HG02588 (cell line): ENCODE results near the gene DMP1.

ENCODE experiments used
- ATAC-seq: cut with Tn5 transposase; IDR thresholded peaks from one replicate; pipeline ENCODE4 v1.9.1; 2021; ENCODE audit warnings: mild to moderate bottlenecking, moderate library complexity; ENCODE audit not compliant: unreplicated experiment

The DMP1 gene

GRCh38 chr4:87649980-87650379, at the start of gene DMP1:
TSS of gene DMP1 (plus strand) at chr4:87650280. CDS start at chr4:87656493, 6,213 bp downstream.
- ATAC-seq = no peak

GRCh38 chr4:87601361-87601760, 48.7 kb upstream of the DMP1 start:
- ATAC-seq = no peak

GRCh38 chr4:87608229-87608628, 41.9 kb upstream of the DMP1 start, which contains the start of gene DSPP:
TSS of gene DSPP (plus strand) at chr4:87608529. CDS start at chr4:87610909, 2,380 bp downstream.
- ATAC-seq = no peak

- ATAC-seq = no peak
These were observed 35.7 kb upstream of the DMP1 start for GRCh38 chr4:87614292-87614890.

- no peak for ATAC-seq
These were observed 33.8 kb upstream of the DMP1 start for GRCh38 chr4:87616268-87616667.

GRCh38 chr4:87620086-87620485, 30.0 kb upstream of the DMP1 start:
- no peak for ATAC-seq

- no peak for ATAC-seq
These were observed 29.6 kb upstream of the DMP1 start for GRCh38 chr4:87620491-87620890.

- no peak for ATAC-seq
These were observed 27.8 kb upstream of the DMP1 start for GRCh38 chr4:87622303-87622702.

- ATAC-seq = no peak
These were observed 25.4 kb upstream of the DMP1 start for GRCh38 chr4:87624698-87625097.

GRCh38 chr4:87631668-87632067, 18.4 kb upstream of the DMP1 start:
- ATAC-seq = no peak

GRCh38 chr4:87632469-87632868, 17.6 kb upstream of the DMP1 start:
- no peak for ATAC-seq

- ATAC-seq = no peak
These were observed 16.8 kb upstream of the DMP1 start for GRCh38 chr4:87633243-87633642.

- ATAC-seq = no peak
These were observed 5.8 kb upstream of the DMP1 start for GRCh38 chr4:87644286-87644685.

GRCh38 chr4:87650938-87651337, 858 bp downstream of the DMP1 start:
- ATAC-seq = no peak

- no peak for ATAC-seq
These were observed 1.9 kb downstream of the DMP1 start for GRCh38 chr4:87651941-87652340.

- ATAC-seq = no peak
These were observed 4.5 kb downstream of the DMP1 start for GRCh38 chr4:87654487-87655044.

GRCh38 chr4:87657525-87657924, 7.4 kb downstream of the DMP1 start:
- ATAC-seq = no peak

GRCh38 chr4:87659247-87659931, 9.3 kb downstream of the DMP1 start:
- no peak for ATAC-seq

GRCh38 chr4:87662871-87663270, 12.8 kb downstream of the DMP1 start:
- ATAC-seq = no peak

GRCh38 chr4:87669373-87669772, 19.3 kb downstream of the DMP1 start:
- ATAC-seq = no peak

- ATAC-seq = peak; percentile 93
These were observed 27.7 kb downstream of the DMP1 start for GRCh38 chr4:87677731-87678130.

- ATAC-seq = no peak
These were observed 29.5 kb downstream of the DMP1 start for GRCh38 chr4:87679449-87680169.
